Stimulated activated naive B cell treated with anti-CD40 and anti-IgM and Interleukin-4, amounts not matched to agents 10 μg/mL and 1 μg/mL and 100 μg/mL, for 72 hours (primary cell): ENCODE data around the gene FBXL13.

Source experiments
- ATAC-seq, 2 donors: fragments of 150-1000 bp; cut with Tn5 transposase; replicated peaks; 2 replicates each; pipeline ENCODE4 v1.10.0; 2021; ENCODE audit warnings: moderate library complexity in 1 of 2
- DNase-seq: peaks from one replicate; pipeline ENCODE4 v3.0.0; 2021
- H3K27ac Mint-ChIP-seq: one replicate; pipeline ENCODE4 v1.8.0; 2022; ENCODE audit warnings: mild to moderate bottlenecking, mixed read lengths
- H3K27me3 Mint-ChIP-seq, 2 donors: one replicate each; pipeline ENCODE4 v1.8.0; 2022; ENCODE audit warnings: mixed read lengths in 2 of 2
- H3K36me3 Mint-ChIP-seq, 2 donors: one replicate each; pipeline ENCODE4 v1.8.0; 2022; ENCODE audit warnings: mixed read lengths in 2 of 2, mild to moderate bottlenecking in 1 of 2
- H3K4me1 Mint-ChIP-seq, 2 donors: one replicate each; pipeline ENCODE4 v1.8.0; 2022; ENCODE audit warnings: mixed read lengths in 2 of 2, mild to moderate bottlenecking in 1 of 2
- H3K4me3 Mint-ChIP-seq, 2 donors: one replicate each; pipeline ENCODE4 v1.8.0; 2022; ENCODE audit warnings: mild to moderate bottlenecking in 2 of 2, mixed read lengths in 2 of 2, moderate library complexity in 1 of 2
- H3K9me3 Mint-ChIP-seq, 2 donors: one replicate each; pipeline ENCODE4 v1.8.0; 2022; ENCODE audit warnings: mixed read lengths in 2 of 2, mild to moderate bottlenecking in 1 of 2

FBXL13 gene

DNA sequence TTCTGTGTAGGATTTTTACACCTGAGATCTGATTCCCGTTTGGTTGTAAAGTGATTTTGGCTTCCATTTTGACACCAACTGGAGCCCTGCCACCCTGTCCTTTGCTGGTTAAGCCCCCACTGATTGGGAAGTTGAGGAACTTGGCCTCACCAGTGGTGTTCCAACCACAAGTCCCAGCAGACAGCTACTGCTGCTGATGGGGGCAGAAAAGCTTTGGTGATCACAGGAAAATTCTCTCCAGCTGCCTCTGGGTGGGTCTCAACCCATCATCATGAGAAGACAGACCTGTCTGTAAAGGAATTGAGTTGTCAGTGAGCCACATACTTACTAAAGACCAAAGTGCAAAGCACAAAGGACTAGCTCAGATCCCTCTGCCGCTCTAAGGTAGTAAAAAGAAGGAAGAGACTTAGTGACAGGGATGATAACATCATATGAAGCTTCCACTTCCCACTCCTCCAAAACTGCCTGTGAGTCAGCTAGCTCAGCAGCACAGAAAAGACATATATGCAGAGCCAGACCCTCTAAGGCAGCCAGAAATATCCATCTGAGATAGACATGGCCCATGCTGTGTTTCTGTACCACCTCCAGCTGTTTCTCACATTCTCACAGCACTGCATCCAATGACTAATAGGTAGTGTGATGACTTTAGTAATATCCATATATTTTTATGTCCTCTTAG is 184.2 kb downstream of the FBXL13 start:
- no peaks in the 10 kb centered on the region for H3K36me3 Mint-ChIP-seq
- DNase-seq (no peak), ATAC-seq (no peak)
- no peak overlapping the region for H3K4me3 Mint-ChIP-seq
- no peaks in the 10 kb centered on the region for H3K27me3 Mint-ChIP-seq
- H3K27ac Mint-ChIP-seq: no peak overlapping the region
- H3K9me3 Mint-ChIP-seq: no peaks in the 10 kb centered on the region
- H3K4me1 Mint-ChIP-seq: peaks cover 0 to 2% of the 10 kb centered on the region in 2 donors

- no peak overlapping the region for H3K4me3 Mint-ChIP-seq
- H3K9me3 Mint-ChIP-seq: no peaks in the 10 kb centered on the region
- DNase-seq (no peak), ATAC-seq (no peak)
- peaks cover 0 to 2% of the 10 kb centered on the region in 2 donors for H3K4me1 Mint-ChIP-seq
- H3K27ac Mint-ChIP-seq: no peak overlapping the region
- H3K36me3 Mint-ChIP-seq: no peaks in the 10 kb centered on the region
- H3K27me3 Mint-ChIP-seq: no peaks in the 10 kb centered on the region
Measured at GRCh38 chr7:102889851-102890250, 184.7 kb downstream of the FBXL13 start.

DNA sequence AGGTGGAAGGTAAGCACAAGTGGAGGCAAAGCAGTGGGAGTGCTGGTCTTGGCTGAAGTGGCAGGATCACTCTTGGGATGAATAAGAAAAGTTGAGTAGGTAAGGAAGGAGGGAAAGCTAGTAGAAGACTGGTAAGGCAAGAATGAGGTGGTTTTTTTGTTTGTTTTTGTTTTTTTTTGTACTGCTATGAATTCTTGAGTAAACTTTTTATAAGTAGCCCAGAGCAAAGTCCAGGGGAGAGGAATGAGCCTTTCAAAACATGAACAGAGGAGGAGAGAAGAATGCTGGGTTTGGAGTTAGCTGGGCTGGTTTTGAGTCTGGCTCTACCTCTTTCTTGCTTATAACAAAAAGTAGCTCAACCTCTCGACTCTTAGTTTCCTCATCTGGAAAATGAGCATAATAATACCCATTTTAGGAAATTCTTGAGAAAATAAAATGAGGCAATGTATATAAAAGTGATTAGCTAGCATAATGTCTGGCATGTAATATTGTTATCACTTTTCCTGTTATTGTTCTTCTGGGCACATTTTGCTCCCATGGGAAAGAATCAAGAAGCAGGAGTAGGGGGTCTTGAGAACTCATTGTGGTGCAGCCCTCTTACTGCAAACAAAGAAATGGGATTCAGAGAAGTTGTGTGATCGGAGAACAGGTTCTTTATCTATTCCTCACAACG is 185.9 kb downstream of the FBXL13 start:
- H3K27me3 Mint-ChIP-seq: no peaks in the 10 kb centered on the region
- no peak overlapping the region for H3K27ac Mint-ChIP-seq
- H3K9me3 Mint-ChIP-seq: no peaks in the 10 kb centered on the region
- no peaks in the 10 kb centered on the region for H3K36me3 Mint-ChIP-seq
- ATAC-seq (no peak), DNase-seq (no peak)
- H3K4me3 Mint-ChIP-seq: no peak overlapping the region
- H3K4me1 Mint-ChIP-seq: peaks cover 0 to 2% of the 10 kb centered on the region in 2 donors

- Mint-ChIP-seq H3K9me3 (no peaks in the 10 kb centered on the region), H3K36me3 (no peaks in the 10 kb centered on the region), H3K4me1 (no peaks in the 10 kb centered on the region), H3K4me3 (no peak overlapping the region), H3K27me3 (no peaks in the 10 kb centered on the region), H3K27ac (no peak overlapping the region)
- no peak for ATAC-seq
- DNase-seq: no peak
Measured at GRCh38 chr7:102883098-102883860, 191.3 kb downstream of the FBXL13 start.

GRCh38 chr7:102875700-102876295 is 198.8 kb downstream of the FBXL13 start:
- Mint-ChIP-seq H3K27ac (no peak overlapping the region), H3K9me3 (peaks cover 0 to 3% of the 10 kb centered on the region in 2 donors), H3K4me3 (no peak overlapping the region), H3K36me3 (peaks cover 7 to 9% of the 10 kb centered on the region in 2 donors), H3K4me1 (peaks cover 0 to 3% of the 10 kb centered on the region in 2 donors), H3K27me3 (no peaks in the 10 kb centered on the region)
- DNase-seq (no peak), ATAC-seq (peak; percentile 45 to 61)

DNA sequence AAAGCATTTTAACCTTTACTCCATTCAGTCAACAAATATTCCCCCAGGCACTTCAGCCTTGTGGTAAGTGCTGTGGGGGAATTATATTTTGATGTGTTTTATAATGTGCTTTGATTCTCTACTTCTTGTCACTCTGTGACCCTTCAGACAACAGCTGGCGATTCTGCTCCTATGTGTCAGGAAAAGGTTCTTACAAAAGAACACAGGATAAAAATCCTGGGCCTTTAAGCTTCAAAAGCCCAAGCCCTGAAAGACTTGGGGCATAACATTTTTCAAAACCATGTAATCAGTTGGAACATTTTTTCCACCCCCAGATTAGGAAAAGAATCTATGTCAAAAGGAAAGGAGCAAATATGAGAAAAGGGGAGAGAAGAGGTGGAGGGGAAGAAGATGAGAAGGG is 199.6 kb downstream of the FBXL13 start:
- no peak for DNase-seq
- peaks cover 7 to 9% of the 10 kb centered on the region in 2 donors for H3K36me3 Mint-ChIP-seq
- no peaks in the 10 kb centered on the region for H3K27me3 Mint-ChIP-seq
- peaks cover 0 to 3% of the 10 kb centered on the region in 2 donors for H3K4me1 Mint-ChIP-seq
- H3K9me3 Mint-ChIP-seq: peaks cover 0 to 3% of the 10 kb centered on the region in 2 donors
- ATAC-seq: no peak
- H3K4me3 Mint-ChIP-seq: no peak overlapping the region
- no peak overlapping the region for H3K27ac Mint-ChIP-seq

- Mint-ChIP-seq H3K4me1 (peaks cover 0 to 3% of the 10 kb centered on the region in 2 donors), H3K36me3 (peaks cover 7 to 9% of the 10 kb centered on the region in 2 donors), H3K4me3 (no peak overlapping the region), H3K9me3 (peaks cover 0 to 3% of the 10 kb centered on the region in 2 donors), H3K27me3 (no peaks in the 10 kb centered on the region), H3K27ac (no peak overlapping the region)
- peak; percentile 79 to 84 for ATAC-seq
- DNase-seq: no peak
Measured at GRCh38 chr7:102874166-102874829, 200.3 kb downstream of the FBXL13 start.

DNA sequence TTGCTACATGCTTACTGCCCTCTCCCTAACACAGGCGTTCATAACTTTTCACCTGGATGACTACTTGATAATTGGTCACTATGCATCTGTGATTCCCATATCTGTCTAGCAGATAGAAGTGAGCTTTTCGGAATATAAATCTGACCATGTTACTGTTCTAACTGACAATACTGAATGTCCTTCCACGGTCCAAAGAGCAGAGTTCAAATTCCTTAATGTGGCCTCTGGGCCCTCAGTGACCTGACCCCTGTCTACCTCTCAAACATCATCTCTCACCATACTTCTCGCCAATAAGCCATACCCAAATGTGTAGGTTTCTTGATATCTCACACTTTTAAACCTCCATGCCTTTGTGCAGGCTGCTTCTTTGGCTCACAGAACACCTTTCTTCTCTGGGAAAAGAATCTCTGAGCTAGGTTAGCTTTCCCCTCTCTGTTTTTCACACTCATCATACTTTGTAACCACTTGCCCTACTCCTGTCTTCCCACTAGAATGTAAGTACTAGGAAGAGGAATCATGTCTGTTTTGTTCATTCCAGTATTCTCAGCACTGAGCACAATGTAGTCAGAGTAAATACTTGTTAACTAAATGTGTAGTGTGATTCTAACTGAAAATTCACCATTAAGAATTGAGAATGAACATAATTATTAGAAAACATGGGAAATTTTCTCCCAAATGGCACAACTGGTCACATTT is 201.0 kb downstream of the FBXL13 start:
- Mint-ChIP-seq H3K27ac (no peak overlapping the region), H3K4me1 (peaks cover 0 to 3% of the 10 kb centered on the region in 2 donors), H3K36me3 (peaks cover 7 to 9% of the 10 kb centered on the region in 2 donors), H3K27me3 (no peaks in the 10 kb centered on the region), H3K4me3 (no peak overlapping the region), H3K9me3 (peaks cover 0 to 3% of the 10 kb centered on the region in 2 donors)
- DNase-seq (no peak), ATAC-seq (no peak)

GRCh38 chr7:102872460-102872859 is 202.1 kb downstream of the FBXL13 start:
- no peak for DNase-seq
- Mint-ChIP-seq H3K4me1 (peaks cover 0 to 3% of the 10 kb centered on the region in 2 donors), H3K9me3 (peaks cover 0 to 3% of the 10 kb centered on the region in 2 donors), H3K4me3 (no peak overlapping the region), H3K27ac (no peak overlapping the region), H3K36me3 (peaks cover 7 to 9% of the 10 kb centered on the region in 2 donors), H3K27me3 (no peaks in the 10 kb centered on the region)
- no peak for ATAC-seq

- H3K4me3 Mint-ChIP-seq: no peak overlapping the region
- H3K9me3 Mint-ChIP-seq: peaks cover 0 to 3% of the 10 kb centered on the region in 2 donors
- H3K4me1 Mint-ChIP-seq: peaks cover 3 to 6% of the 10 kb centered on the region in 2 donors
- no peak overlapping the region for H3K27ac Mint-ChIP-seq
- H3K36me3 Mint-ChIP-seq: peaks cover 3 to 8% of the 10 kb centered on the region in 2 donors
- DNase-seq (no peak), ATAC-seq (no peak)
- H3K27me3 Mint-ChIP-seq: no peaks in the 10 kb centered on the region
Measured at GRCh38 chr7:102869195-102869594, 205.4 kb downstream of the FBXL13 start.

- Mint-ChIP-seq H3K27me3 (no peaks in the 10 kb centered on the region), H3K4me3 (no peak overlapping the region), H3K9me3 (peaks cover 0 to 1% of the 10 kb centered on the region in 2 donors), H3K36me3 (peaks cover 0 to 3% of the 10 kb centered on the region in 2 donors), H3K27ac (no peak overlapping the region), H3K4me1 (peaks cover 3 to 6% of the 10 kb centered on the region in 2 donors)
- no peak for ATAC-seq
- no peak for DNase-seq
Measured at GRCh38 chr7:102866535-102867215, 207.9 kb downstream of the FBXL13 start.

GRCh38 chr7:102864958-102865357 is 209.6 kb downstream of the FBXL13 start:
- ATAC-seq (no peak), DNase-seq (no peak)
- Mint-ChIP-seq H3K9me3 (no peaks in the 10 kb centered on the region), H3K4me1 (peaks cover 3 to 6% of the 10 kb centered on the region in 2 donors), H3K4me3 (no peak overlapping the region), H3K36me3 (peaks cover 0 to 2% of the 10 kb centered on the region in 2 donors), H3K27ac (no peak overlapping the region), H3K27me3 (no peaks in the 10 kb centered on the region)

DNA sequence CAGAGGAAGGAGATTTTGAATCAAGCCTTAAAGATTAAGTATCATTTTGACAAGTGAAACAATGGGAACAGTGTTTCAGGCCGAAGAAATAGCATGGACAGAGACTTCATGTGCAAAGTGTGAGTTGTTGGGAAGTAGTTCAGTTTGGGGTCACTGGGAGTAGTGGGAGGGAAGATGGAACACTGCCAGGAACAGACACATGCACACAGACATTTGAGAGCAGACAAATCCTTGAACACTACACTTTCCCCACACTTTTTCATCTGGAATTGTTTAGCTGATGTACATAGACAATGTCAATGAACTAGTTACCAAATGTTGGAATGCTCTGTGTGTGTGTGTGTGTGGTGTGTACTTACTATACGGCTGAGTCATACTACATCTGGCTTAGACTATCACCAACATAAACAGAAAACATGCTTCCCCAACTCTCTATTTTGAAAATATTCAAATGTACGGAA is 214.2 kb downstream of the FBXL13 start:
- no peaks in the 10 kb centered on the region for H3K9me3 Mint-ChIP-seq
- no peak for DNase-seq
- H3K4me3 Mint-ChIP-seq: no peak overlapping the region
- H3K36me3 Mint-ChIP-seq: peaks cover 0 to 3% of the 10 kb centered on the region in 2 donors
- H3K27me3 Mint-ChIP-seq: no peaks in the 10 kb centered on the region
- H3K27ac Mint-ChIP-seq: no peak overlapping the region
- ATAC-seq: no peak
- no peaks in the 10 kb centered on the region for H3K4me1 Mint-ChIP-seq
